Left lung (tissue), 10 donors: ENCODE data around the gene CARMIL1. TPM values are rescaled to one million over a fixed set of nuclear protein-coding genes. Genes with fewer than 3 reads are reported as not detected.
"Not testable (repeated sequence)": the region's sequence is repeated elsewhere in the genome, so short reads cannot be mapped to it uniquely, and the experiment has no call there.

ENCODE experiments used
- ATAC-seq: fragments of 200-7000 bp; cut with Tn5 transposase; one replicate; pipeline ENCODE4 v1.9.1; 2020; ENCODE audit warnings: moderate library complexity
- DNase-seq, 4 donors: peaks; one replicate each; pipeline ENCODE4 v3.0.0-alpha.2; 2013 to 2020
- H3K27ac ChIP-seq, 2 donors: fragments of 200-600 bp; sonication (generic) in 1 of 2; one replicate each; pipeline versions ENCODE4 v1.5.0 to v1.8.0; 2020 to 2021
- H3K27me3 ChIP-seq, 2 donors: fragments of 200-600 bp; sonication (generic) in 1 of 2; one replicate each; pipeline versions ENCODE4 v1.5.0 to v1.8.0; 2020 to 2021
- H3K36me3 ChIP-seq, 2 donors: fragments of 200-600 bp; sonication (generic) in 1 of 2; one replicate each; pipeline versions ENCODE4 v1.5.0 to v1.8.0; 2020 to 2021
- H3K4me1 ChIP-seq, 2 donors: fragments of 200-600 bp; one replicate each; pipeline ENCODE4 v1.8.0; 2021
- H3K4me3 ChIP-seq, 2 donors: fragments of 200-600 bp; sonication (generic) in 1 of 2; one replicate each; pipeline versions ENCODE4 v1.5.0 to v1.8.0; 2020 to 2021; ENCODE audit warnings: mild to moderate bottlenecking in 1 of 2
- H3K9me3 ChIP-seq, 2 donors: fragments of 200-600 bp; sonication (generic) in 1 of 2; one replicate each; pipeline versions ENCODE4 v1.5.0 to v1.8.0; 2020 to 2021
- CTCF ChIP-seq, 2 donors: fragments of 200-600 bp; sonication (generic) in 1 of 2; IDR thresholded peaks; one replicate each; pipeline versions ENCODE4 v1.5.0 to v1.8.0; 2021; ENCODE audit warnings: antibody characterized with exemption in 2 of 2
- intact Hi-C, 2 donors: fragments of 100-400 bp; cut with DNase I; formaldehyde crosslinking; loops; one replicate each; pipeline versions ENCODE4 v1.11.2 to v1.14.2; 2022
- polyA plus RNA-seq, 6 donors: library from polyadenylated mRNA; unstranded; fragments of 120-200 nt; gene quantifications; one replicate each; pipeline ENCODE4 v1.2.1, GENCODE V29; 2013; ENCODE audit not compliant: insufficient read length in 6 of 6
- total RNA-seq, 2 donors: library from RNA; stranded (reverse); fragmentation: NEBNext Ultra II Directional; extraction: Animal tissue kit (Norgen Biotek cat#: 25700); gene quantifications; one replicate each; pipeline ENCODE4 v1.2.1, GENCODE V29; 2021
- donor health status: DM: no; HTN: yes; CAD: no.
- donor health status: DM: no; HTN: no; CAD: no.

Gene CARMIL1
- total and polyA plus RNA-seq, 8 donors, result 16.4 to 32.8 (median 27.4) TPM

DNA sequence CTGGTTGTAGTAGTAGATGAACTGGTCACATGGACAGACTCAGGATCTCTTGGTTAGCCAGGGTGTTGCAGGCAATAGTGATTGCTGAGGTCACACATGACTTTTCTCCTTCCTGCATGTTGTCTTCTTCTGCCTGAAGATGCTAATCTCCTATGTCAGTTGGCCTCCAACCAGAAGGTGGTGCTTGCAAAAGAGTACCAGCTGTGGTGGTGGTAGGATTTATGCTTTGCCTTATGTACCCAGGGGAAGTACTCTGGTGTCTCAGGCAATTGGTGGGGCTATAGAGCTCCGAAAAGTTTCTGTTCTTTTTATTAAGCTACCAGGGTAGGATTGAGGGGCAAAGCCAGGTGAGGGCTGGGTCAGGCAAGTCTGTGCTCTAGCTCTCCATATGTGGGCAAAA, 98.5 kb downstream of the CARMIL1 start:
- Histone ChIP-seq H3K4me1 (no peaks in the 10 kb centered on the region), H3K27me3 (no peaks in the 10 kb centered on the region), H3K4me3 (no peak overlapping the region), H3K36me3 (no peaks in the 10 kb centered on the region), H3K9me3 (peaks cover 0 to 17% of the 10 kb centered on the region in 2 donors), H3K27ac (no peak overlapping the region)
- ATAC-seq, result no peak
- intact Hi-C loops, result no loop called here
- no peak for TF ChIP-seq CTCF (IDR thresholded peaks at IDR 0.05)
- DNase-seq, result no peak

- H3K27me3 ChIP-seq, result no peaks in the 10 kb centered on the region
- no peak for ATAC-seq
- intact Hi-C loops, result no loop called here
- no peak for TF ChIP-seq CTCF (IDR thresholded peaks at IDR 0.05)
- no peak overlapping the region for H3K27ac ChIP-seq
- H3K36me3 ChIP-seq, result no peaks in the 10 kb centered on the region
- no peaks in the 10 kb centered on the region for H3K4me1 ChIP-seq
- DNase-seq, result no peak
- peaks cover 0 to 7% of the 10 kb centered on the region in 2 donors for H3K9me3 ChIP-seq
- no peak overlapping the region for H3K4me3 ChIP-seq
These were observed 101.9 kb downstream of the CARMIL1 start for GRCh38 chr6:25381077-25381476.

DNA sequence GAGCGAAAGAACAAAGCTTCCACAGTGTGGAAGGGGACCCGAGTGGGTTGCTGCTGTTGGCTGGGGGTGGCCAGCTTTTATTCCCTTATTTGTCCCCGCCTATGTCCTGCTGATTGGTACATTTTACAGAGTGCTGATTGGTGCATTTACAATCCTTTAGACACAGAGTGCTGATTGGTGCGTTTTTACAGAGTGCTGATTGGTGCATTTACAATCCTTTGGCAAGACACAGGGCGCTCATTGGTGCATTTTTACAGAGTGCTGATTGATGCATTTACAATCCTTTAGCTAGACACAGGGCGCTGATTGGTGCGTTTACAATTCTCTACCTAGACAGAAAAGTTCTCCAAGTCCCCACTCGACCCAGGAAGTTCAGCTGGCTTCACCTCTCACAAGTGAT, 103.3 kb downstream of the CARMIL1 start:
- not testable (repeated sequence) for ATAC-seq

GRCh38 chr6:25384234-25384633, 105.1 kb downstream of the CARMIL1 start:
- Histone ChIP-seq H3K4me3 (no peak overlapping the region), H3K36me3 (no peaks in the 10 kb centered on the region), H3K4me1 (no peaks in the 10 kb centered on the region), H3K27ac (no peak overlapping the region), H3K27me3 (no peaks in the 10 kb centered on the region), H3K9me3 (peaks cover 0 to 7% of the 10 kb centered on the region in 2 donors)
- no peak for DNase-seq
- intact Hi-C loops, result no loop called here
- no peak for TF ChIP-seq CTCF (IDR thresholded peaks at IDR 0.05)
- no peak for ATAC-seq

More for the DNA sequence above, 103.3 kb downstream of the CARMIL1 start:
- H3K36me3 ChIP-seq, DNase-seq, intact Hi-C loops, H3K4me1 ChIP-seq, H3K27ac ChIP-seq, H3K4me3 ChIP-seq, H3K27me3 ChIP-seq, H3K9me3 ChIP-seq: not testable (repeated sequence)

- Histone ChIP-seq H3K27me3 (no peaks in the 10 kb centered on the region), H3K4me1 (peaks cover 0 to 3% of the 10 kb centered on the region in 2 donors), H3K27ac (no peak overlapping the region), H3K36me3 (no peaks in the 10 kb centered on the region), H3K4me3 (no peak overlapping the region), H3K9me3 (peaks cover 0 to 7% of the 10 kb centered on the region in 2 donors)
- DNase-seq, result no peak
- TF ChIP-seq CTCF (IDR thresholded peaks at IDR 0.05), result no peak
- intact Hi-C loops, result no loop called here
- no peak for ATAC-seq
These were observed 105.8 kb downstream of the CARMIL1 start for GRCh38 chr6:25384967-25385366.

DNA sequence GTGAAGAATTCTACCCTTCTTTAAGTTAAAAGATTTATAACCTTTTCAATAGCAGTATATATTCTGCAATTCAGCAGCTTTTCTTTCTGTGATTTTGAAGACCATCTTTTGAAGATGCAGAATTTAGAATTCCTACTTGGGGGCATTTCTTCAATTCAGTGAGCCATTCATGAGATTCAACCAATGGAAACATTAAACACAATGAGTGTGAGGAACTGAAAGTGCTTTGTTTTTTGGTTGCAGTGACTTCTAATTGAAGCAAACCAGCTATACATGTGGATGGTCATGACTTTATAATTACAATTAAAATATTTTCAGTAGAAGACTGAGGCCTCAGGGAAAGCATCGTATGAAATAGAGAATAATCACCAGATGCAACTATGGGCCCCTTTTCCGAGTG, 108.3 kb downstream of the CARMIL1 start:
- Histone ChIP-seq H3K4me3 (no peak overlapping the region), H3K4me1 (peaks cover 0 to 4% of the 10 kb centered on the region in 2 donors), H3K27me3 (no peaks in the 10 kb centered on the region), H3K9me3 (peaks cover 0 to 3% of the 10 kb centered on the region in 2 donors), H3K36me3 (no peaks in the 10 kb centered on the region), H3K27ac (no peak overlapping the region)
- intact Hi-C loops, result no loop called here
- no peak for ATAC-seq
- TF ChIP-seq CTCF (IDR thresholded peaks at IDR 0.05), result no peak
- DNase-seq, result no peak
